ENCODE results near the gene DHRSX.

Gene DHRSX

GRCh38 chrX:2325076-2325784 lies 175.5 kb downstream of the DHRSX start:
- CTCF ChIA-PET: no interaction called here
- DNase-seq (ENCODE audit: low read depth, low spot score): peak; percentile 12
- no peak for TF ChIP-seq CTCF (IDR thresholded peaks at IDR 0.05; ENCODE audit: insufficient read depth, low read length, missing control alignments)
- peak overlapping the region; percentile 29 for H3K4me3 ChIP-seq (ENCODE audit: low read depth, low read length)
- POLR2A ChIA-PET: no interaction called here

- CTCF ChIA-PET: no interaction called here
- POLR2A ChIA-PET: no interaction called here
- TF ChIP-seq CTCF (IDR thresholded peaks at IDR 0.05; ENCODE audit: insufficient read depth, low read length, missing control alignments): no peak
- no peak for DNase-seq (ENCODE audit: low read depth, low spot score)
- H3K4me3 ChIP-seq (ENCODE audit: low read depth, low read length): no peak overlapping the region
Measured at GRCh38 chrX:2324151-2324550, 176.6 kb downstream of the DHRSX start.

- ChIA-PET POLR2A (no interaction called here), CTCF (no interaction called here)
- no peak for TF ChIP-seq CTCF (IDR thresholded peaks at IDR 0.05; ENCODE audit: insufficient read depth, low read length, missing control alignments)
- no peak overlapping the region for H3K4me3 ChIP-seq (ENCODE audit: low read depth, low read length)
- DNase-seq (ENCODE audit: low read depth, low spot score): no peak
Measured at GRCh38 chrX:2321411-2321810, 179.4 kb downstream of the DHRSX start.

- TF ChIP-seq CTCF (IDR thresholded peaks at IDR 0.05; ENCODE audit: insufficient read depth, low read length, missing control alignments): no peak
- POLR2A ChIA-PET: no interaction called here
- no peak overlapping the region for H3K4me3 ChIP-seq (ENCODE audit: low read depth, low read length)
- CTCF ChIA-PET: no interaction called here
- no peak for DNase-seq (ENCODE audit: low read depth, low spot score)
Measured at GRCh38 chrX:2320580-2321327, 180.0 kb downstream of the DHRSX start.

GRCh38 chrX:2320089-2320488 lies 180.7 kb downstream of the DHRSX start:
- no peak for TF ChIP-seq CTCF (IDR thresholded peaks at IDR 0.05; ENCODE audit: insufficient read depth, low read length, missing control alignments)
- DNase-seq (ENCODE audit: low read depth, low spot score): no peak
- ChIA-PET CTCF (no interaction called here), POLR2A (no interaction called here)
- no peak overlapping the region for H3K4me3 ChIP-seq (ENCODE audit: low read depth, low read length)

- ChIA-PET CTCF (no interaction called here), POLR2A (no interaction called here)
- no peak for DNase-seq (ENCODE audit: low read depth, low spot score)
Measured at GRCh38 chrX:2318371-2318770, 182.4 kb downstream of the DHRSX start.

More at GRCh38 chrX:2318371-2318770, 182.4 kb downstream of the DHRSX start:
- no peak overlapping the region for H3K4me3 ChIP-seq (ENCODE audit: low read depth, low read length)
- TF ChIP-seq CTCF (IDR thresholded peaks at IDR 0.05; ENCODE audit: insufficient read depth, low read length, missing control alignments): no peak
